Measurements from ENCODE around the gene MISP.

- TF ChIP-seq EZH2phosphoT487 (IDR thresholded peaks at IDR 0.05; ENCODE audit: borderline replicate concordance, low read depth), result no peak
- no peak for TF ChIP-seq USF1 (IDR thresholded peaks at IDR 0.05; ENCODE audit: borderline replicate concordance, low read depth)
- TF ChIP-seq FOXM1 (IDR thresholded peaks at IDR 0.05; ENCODE audit: low read depth), result no peak
- TF ChIP-seq, protein P1, sequence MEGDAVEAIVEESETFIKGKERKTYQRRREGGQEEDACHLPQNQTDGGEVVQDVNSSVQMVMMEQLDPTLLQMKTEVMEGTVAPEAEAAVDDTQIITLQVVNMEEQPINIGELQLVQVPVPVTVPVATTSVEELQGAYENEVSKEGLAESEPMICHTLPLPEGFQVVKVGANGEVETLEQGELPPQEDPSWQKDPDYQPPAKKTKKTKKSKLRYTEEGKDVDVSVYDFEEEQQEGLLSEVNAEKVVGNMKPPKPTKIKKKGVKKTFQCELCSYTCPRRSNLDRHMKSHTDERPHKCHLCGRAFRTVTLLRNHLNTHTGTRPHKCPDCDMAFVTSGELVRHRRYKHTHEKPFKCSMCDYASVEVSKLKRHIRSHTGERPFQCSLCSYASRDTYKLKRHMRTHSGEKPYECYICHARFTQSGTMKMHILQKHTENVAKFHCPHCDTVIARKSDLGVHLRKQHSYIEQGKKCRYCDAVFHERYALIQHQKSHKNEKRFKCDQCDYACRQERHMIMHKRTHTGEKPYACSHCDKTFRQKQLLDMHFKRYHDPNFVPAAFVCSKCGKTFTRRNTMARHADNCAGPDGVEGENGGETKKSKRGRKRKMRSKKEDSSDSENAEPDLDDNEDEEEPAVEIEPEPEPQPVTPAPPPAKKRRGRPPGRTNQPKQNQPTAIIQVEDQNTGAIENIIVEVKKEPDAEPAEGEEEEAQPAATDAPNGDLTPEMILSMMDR (IDR thresholded peaks at IDR 0.05), result no peak
- TF ChIP-seq NRF1 (IDR thresholded peaks at IDR 0.05; ENCODE audit: low read depth, low read length), result no peak
Measured at GRCh38 chr19:803099-803561, 52.2 kb downstream of the MISP start.

Data from SK-N-SH (cell line).